ENCODE measurements around the gene CCNY.

- no peak for TF ChIP-seq EZH2 (IDR thresholded peaks at IDR 0.05)
- TF ChIP-seq POLR2AphosphoS5 (IDR thresholded peaks at IDR 0.05; ENCODE audit: borderline replicate concordance, low read depth, low read length), result no peak
- TF ChIP-seq FOXP2 (optimal IDR thresholded peaks at IDR 0.05; ENCODE audit: control extremely low read depth, extremely low read length, insufficient read depth), result no peak
Measured at GRCh38 chr10:35359873-35360272, 23.6 kb downstream of the CCNY start.
